Activated B cell treated with CpG ODN at 0.5 μM for 24 hours (primary cell): ENCODE data around the gene CCDC110. TPM values are rescaled to one million over a fixed set of nuclear protein-coding genes. Genes with fewer than 3 reads are reported as not detected.
A peak's percentile ranks its signal among the peaks of the same experiment; 100 is the strongest.

Experiments used
- ATAC-seq: fragments of 200-7000 bp; cut with Tn5 transposase; one replicate; pipeline ENCODE4 v1.10.0; 2021; ENCODE audit warnings: low read depth, mild to moderate bottlenecking, moderate library complexity
- CTCF ChIA-PET: fragments of 350-600 bp; sonication (Branson Sonifier 250); formaldehyde crosslinking; loops from one replicate; lab custom pipeline; 2021; ENCODE audit warnings: antibody characterized with exemption; lab: Charles Lee
- POLR2A ChIA-PET: fragments of 350-600 bp; sonication (Branson Sonifier 250); formaldehyde crosslinking; loops from one replicate; lab custom pipeline; 2021; ENCODE audit warnings: antibody characterized with exemption; lab: Charles Lee
- DNase-seq: peaks from one replicate; pipeline ENCODE4 v3.0.0; 2022
- H3K27ac Mint-ChIP-seq: one replicate; pipeline ENCODE4 v1.8.0; 2020; ENCODE audit warnings: mixed read lengths
- H3K27me3 Mint-ChIP-seq: one replicate; pipeline ENCODE4 v1.8.0; 2021; ENCODE audit warnings: mixed read lengths
- H3K36me3 Mint-ChIP-seq: one replicate; pipeline ENCODE4 v1.8.0; 2021; ENCODE audit warnings: low read depth, mixed read lengths
- H3K4me1 Mint-ChIP-seq: one replicate; pipeline ENCODE4 v1.8.0; 2021; ENCODE audit warnings: mixed read lengths
- H3K4me3 Mint-ChIP-seq: one replicate; pipeline ENCODE4 v1.8.0; 2020; ENCODE audit warnings: mild to moderate bottlenecking, mixed read lengths
- H3K9me3 Mint-ChIP-seq: one replicate; pipeline ENCODE4 v1.8.0; 2020; ENCODE audit warnings: mixed read lengths
- CTCF ChIP-seq: fragments of 200-600 bp; IDR thresholded peaks from one replicate; pipeline ENCODE4 v1.8.0; 2022; ENCODE audit warnings: antibody characterized with exemption, mild to moderate bottlenecking
- intact Hi-C: fragments of 100-400 bp; cut with micrococcal nuclease; formaldehyde crosslinking; loops from one replicate; pipeline ENCODE4 v1.15.1; 2024
- total RNA-seq: library from RNA; stranded (reverse); gene quantifications from 2 replicates; pipeline ENCODE4 v1.2.3, GENCODE V29; 2022

The CCDC110 gene
- total RNA-seq, 1 donor from 2014 or later = 0.33 TPM

GRCh38 chr4:185416955-185417354, 54.6 kb downstream of the CCDC110 start:
- intact Hi-C loops = no loop called here
- no peaks in the 10 kb centered on the region for H3K9me3 Mint-ChIP-seq
- TF ChIP-seq CTCF = no peak
- H3K27me3 Mint-ChIP-seq = no peaks in the 10 kb centered on the region
- H3K4me3 Mint-ChIP-seq = no peak overlapping the region
- H3K4me1 Mint-ChIP-seq = no peaks in the 10 kb centered on the region
- DNase-seq = no peak
- no peak for ATAC-seq
- peaks cover 57% of the 10 kb centered on the region for H3K36me3 Mint-ChIP-seq
- POLR2A ChIA-PET = no interaction called here
- no peak overlapping the region for H3K27ac Mint-ChIP-seq
- CTCF ChIA-PET = interaction anchor here (1.0 kb wide), 1 partner anchor 10 kb away, joined by 3 read pairs; no protein-coding TSS in a partner anchor

- peaks cover 59% of the 10 kb centered on the region for H3K36me3 Mint-ChIP-seq
- no peak overlapping the region for H3K4me3 Mint-ChIP-seq
- H3K4me1 Mint-ChIP-seq = no peaks in the 10 kb centered on the region
- peaks cover 3% of the 10 kb centered on the region for H3K9me3 Mint-ChIP-seq
- ATAC-seq (no peak), DNase-seq (no peak)
- no peak overlapping the region for H3K27ac Mint-ChIP-seq
- H3K27me3 Mint-ChIP-seq = no peaks in the 10 kb centered on the region
- POLR2A ChIA-PET = interaction anchor here (1.4 kb wide), 1 partner anchor 13 kb away, joined by 4 read pairs; no protein-coding TSS in a partner anchor
- CTCF ChIA-PET = no interaction called here
- no peak for TF ChIP-seq CTCF
- intact Hi-C loops = no loop called here
Observed at GRCh38 chr4:185412412-185412811, 59.1 kb downstream of the CCDC110 start.

GRCh38 chr4:185411849-185412248, 59.7 kb downstream of the CCDC110 start:
- no peak overlapping the region for H3K27ac Mint-ChIP-seq

GRCh38 chr4:185408432-185408831, 63.1 kb downstream of the CCDC110 start:
- Mint-ChIP-seq H3K9me3 (peaks cover 3% of the 10 kb centered on the region), H3K4me1 (peaks cover 12% of the 10 kb centered on the region), H3K27me3 (no peaks in the 10 kb centered on the region), H3K4me3 (no peak overlapping the region), H3K27ac (no peak overlapping the region), H3K36me3 (peaks cover 52% of the 10 kb centered on the region)
- CTCF ChIA-PET = no interaction called here
- DNase-seq (no peak), ATAC-seq (no peak)
- intact Hi-C loops = no loop called here
- POLR2A ChIA-PET = interaction anchor here (1.0 to 1.2 kb wide), 2 partner anchors 12 to 17 kb away, joined by 3 to 7 read pairs; partner anchors contain the start of genes ANKRD37 and UFSP2
- TF ChIP-seq CTCF = no peak

More at GRCh38 chr4:185411849-185412248, 59.7 kb downstream of the CCDC110 start:
- Mint-ChIP-seq H3K27me3 (no peaks in the 10 kb centered on the region), H3K36me3 (peaks cover 53% of the 10 kb centered on the region), H3K9me3 (peaks cover 3% of the 10 kb centered on the region), H3K4me1 (no peaks in the 10 kb centered on the region), H3K4me3 (no peak overlapping the region)
- ChIA-PET CTCF (no interaction called here), POLR2A (no interaction called here)
- DNase-seq (no peak), ATAC-seq (no peak)
- no peak for TF ChIP-seq CTCF
- intact Hi-C loops = no loop called here

GRCh38 chr4:185405296-185405999, 66.1 kb downstream of the CCDC110 start:
- POLR2A ChIA-PET = interaction anchor here (0.5 to 2.9 kb wide), 5 partner anchors 10 to 64 kb away, joined by 3 to 44 read pairs (median 4); partner anchors contain the start of genes ANKRD37, LRP2BP and UFSP2
- DNase-seq (no peak), ATAC-seq (peak; percentile 87)
- H3K27me3 Mint-ChIP-seq = no peaks in the 10 kb centered on the region
- peaks cover 12% of the 10 kb centered on the region for H3K4me1 Mint-ChIP-seq
- H3K36me3 Mint-ChIP-seq = peaks cover 55% of the 10 kb centered on the region
- no peak for TF ChIP-seq CTCF
- peak overlapping the region; percentile 6 for H3K4me3 Mint-ChIP-seq
- CTCF ChIA-PET = no interaction called here
- peak overlapping the region; percentile 80 for H3K27ac Mint-ChIP-seq
- peaks cover 3% of the 10 kb centered on the region for H3K9me3 Mint-ChIP-seq
- intact Hi-C loops = loop anchor here (1.0 to 2.0 kb wide), 2 partner anchors 9 to 19 kb away; partner anchors contain the start of genes ANKRD37 and UFSP2
